GM12874 (cell line): ENCODE measurements around the gene TRDN.

Experiments
- CTCF ChIP-seq: IDR thresholded peaks from 2 replicates; pipeline ENCODE4 v1.5.1; 2011; ENCODE audit warnings: low read depth, mild to moderate bottlenecking, control low read depth, low read length, moderate library complexity; ENCODE audit not compliant: insufficient read depth

Gene TRDN

GRCh38 chr6:123213921-123214320 lies 422.8 kb downstream of the TRDN start:
- TF ChIP-seq CTCF, result no peak

- no peak for TF ChIP-seq CTCF
Measured at GRCh38 chr6:123211777-123212545, 424.8 kb downstream of the TRDN start.

GRCh38 chr6:123210645-123211044 lies 426.1 kb downstream of the TRDN start:
- no peak for TF ChIP-seq CTCF

DNA sequence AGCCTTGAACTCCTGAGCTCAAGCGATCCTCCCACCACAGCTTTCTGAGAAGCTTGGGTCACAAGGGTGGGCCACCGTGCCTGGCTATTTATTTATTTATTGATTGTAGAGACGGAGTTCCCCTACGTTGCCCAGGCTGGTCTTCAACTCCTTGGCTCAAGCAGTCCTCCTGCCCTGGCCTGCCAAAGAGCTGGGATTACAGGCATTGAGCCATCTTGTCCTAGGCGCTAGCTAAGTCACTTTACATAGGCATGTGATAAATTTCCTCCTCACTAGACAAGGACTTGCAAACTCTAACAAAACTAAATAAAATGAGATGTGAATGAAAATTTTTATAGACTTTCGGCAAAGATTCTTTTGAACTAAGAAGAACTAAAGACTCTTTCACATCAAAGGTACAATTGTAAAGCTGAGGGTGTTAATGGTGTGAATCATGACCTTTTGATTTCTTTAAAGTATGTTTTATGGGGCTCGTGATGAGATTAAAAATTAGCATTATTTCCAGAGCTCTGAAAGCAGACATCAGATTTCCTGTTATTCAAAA lies 428.7 kb downstream of the TRDN start:
- TF ChIP-seq CTCF, result no peak

DNA sequence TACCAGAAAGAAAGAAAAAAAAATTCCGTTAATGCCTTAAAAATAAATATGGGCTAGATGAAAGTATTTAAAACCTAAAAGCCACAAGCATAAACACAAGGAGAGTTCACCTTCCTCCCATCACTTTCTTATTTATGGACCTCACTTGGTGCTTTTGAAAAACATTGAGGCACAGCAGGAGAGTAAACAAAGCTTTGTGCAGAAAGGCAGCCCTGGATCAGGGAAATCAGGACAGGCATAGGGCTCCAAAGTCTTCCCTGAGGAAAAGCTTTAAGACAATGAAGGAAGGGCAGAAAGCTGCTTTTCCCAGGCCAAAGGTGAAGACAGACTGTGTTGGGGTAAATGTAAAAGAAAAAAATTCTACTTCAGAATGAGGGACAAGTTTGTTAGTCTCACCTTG lies 432.8 kb downstream of the TRDN start:
- no peak for TF ChIP-seq CTCF

DNA sequence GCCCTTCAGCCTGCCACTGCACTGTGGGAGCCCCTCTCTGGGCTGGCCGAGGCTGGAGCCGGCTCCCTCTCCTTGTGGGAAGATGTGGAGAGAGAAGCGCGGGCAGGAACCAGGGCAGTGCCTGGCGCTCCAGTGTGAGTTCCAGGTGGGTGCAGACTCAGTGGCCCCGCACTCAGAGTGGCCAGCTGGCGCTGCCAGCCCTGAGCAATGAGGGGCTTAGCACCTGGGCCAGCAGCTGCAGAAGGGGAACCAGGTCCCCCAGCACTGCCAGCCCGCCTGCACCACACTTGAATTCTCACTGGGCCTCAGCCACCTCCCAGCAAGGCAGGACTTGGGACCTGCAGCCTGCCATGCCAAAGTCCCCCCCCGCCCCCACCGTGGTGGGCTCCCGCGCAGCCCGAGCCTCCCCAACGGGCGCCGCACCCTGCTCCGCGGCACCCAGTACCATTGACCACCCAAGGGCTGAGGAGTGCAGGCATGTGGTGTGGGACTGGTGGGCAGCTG lies 434.8 kb downstream of the TRDN start:
- TF ChIP-seq CTCF, result no peak

- no peak for TF ChIP-seq CTCF
Measured at GRCh38 chr6:123193298-123193697, 443.5 kb downstream of the TRDN start.
